Right ventricle myocardium inferior (tissue), 1 donor: ENCODE data around the gene FAU. TPM values are rescaled to one million over a fixed set of nuclear protein-coding genes. Genes with fewer than 3 reads are reported as not detected.
A peak's percentile ranks its signal among the peaks of the same experiment; 100 is the strongest.

Experiments
- ATAC-seq: fragments of 200-7000 bp; cut with Tn5 transposase; one replicate; pipeline ENCODE4 v1.9.1; 2020; ENCODE audit warnings: mild to moderate bottlenecking, moderate library complexity
- DNase-seq: peaks from one replicate; pipeline ENCODE4 v3.0.0; 2021; ENCODE audit errors: missing footprints
- intact Hi-C: fragments of 100-400 bp; cut with DNase I; formaldehyde crosslinking; loops from one replicate; pipeline ENCODE4 v1.11.0; 2022
- total RNA-seq: library from RNA; stranded (reverse); fragmentation: NEBNext Ultra II Directional; extraction: Animal tissue kit (Norgen Biotek cat#: 25700); gene quantifications from one replicate; pipeline ENCODE4 v1.2.1, GENCODE V29; 2021
- donor health status: DM: no; HTN: yes; CAD: no; lungs with severe emphysema.

Gene FAU
- total RNA-seq, 1 donor from 2014 or later: 714 TPM

DNA sequence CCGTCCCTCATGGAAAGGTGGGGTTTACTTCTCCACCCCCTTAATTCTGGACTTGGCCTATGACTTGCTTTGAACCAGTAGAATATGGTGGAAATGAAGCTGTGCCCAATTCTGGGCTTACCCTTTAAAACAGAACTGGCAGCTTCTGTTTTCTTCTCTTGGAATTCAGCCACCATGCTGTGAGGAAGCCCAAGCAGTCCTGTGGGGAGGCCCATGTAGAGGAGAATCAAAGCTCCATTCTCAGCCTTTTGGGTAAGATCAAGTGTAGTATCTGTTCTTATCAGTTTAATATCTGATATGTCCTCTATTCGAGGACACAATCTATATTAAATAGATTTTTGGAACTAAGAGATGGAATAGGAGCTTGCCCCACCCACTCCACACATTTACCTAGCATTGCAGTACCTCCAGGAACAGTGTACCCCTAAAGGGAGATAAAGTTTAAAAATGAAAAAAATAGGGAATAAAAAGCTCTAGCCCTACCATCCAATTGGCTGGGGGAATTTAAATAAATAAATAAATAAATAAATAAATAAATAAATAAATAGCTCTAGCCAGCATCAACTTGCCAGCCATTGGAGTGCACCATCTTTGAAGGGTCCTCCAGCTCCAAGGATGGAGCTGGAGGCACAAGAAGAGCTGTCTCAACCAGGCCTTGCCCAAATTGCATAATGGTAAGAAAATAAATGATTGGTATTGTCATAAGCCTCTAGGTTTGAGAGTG is 25.6 kb upstream of the FAU start:
- intact Hi-C loops: no loop called here
- no peak for DNase-seq
- ATAC-seq: no peak

DNA sequence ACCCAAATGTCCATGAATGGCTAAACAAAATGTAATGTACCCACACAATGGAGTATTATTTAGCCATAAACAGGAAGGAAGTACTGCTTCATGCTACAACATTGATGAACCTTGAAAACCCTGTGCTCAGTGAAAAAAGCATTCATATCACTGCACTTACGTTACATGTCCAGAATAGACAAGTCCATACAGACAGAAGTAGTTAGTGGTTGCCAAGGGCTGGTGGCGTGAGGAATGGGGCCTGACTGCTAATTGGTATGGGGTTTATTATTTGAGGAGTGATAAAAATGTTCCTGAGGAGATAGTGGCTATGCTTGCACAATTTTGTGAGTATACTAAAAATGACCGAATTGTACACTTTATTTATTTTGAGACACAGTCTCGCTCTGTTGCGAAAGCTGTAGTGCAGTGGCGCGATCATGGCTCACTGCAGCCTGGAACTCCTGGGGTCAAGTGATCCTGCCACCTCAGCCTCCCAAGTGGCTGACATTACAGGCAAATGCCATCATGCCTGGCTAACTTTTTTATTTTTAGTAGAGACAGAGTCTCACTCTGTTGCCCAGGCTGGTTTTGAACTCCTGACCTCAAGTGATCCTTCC is 20.1 kb upstream of the FAU start:
- DNase-seq: no peak
- intact Hi-C loops: no loop called here
- no peak for ATAC-seq

GRCh38 chr11:65136515-65137096 is 14.7 kb upstream of the FAU start:
- DNase-seq: no peak
- no peak for ATAC-seq
- intact Hi-C loops: no loop called here

- ATAC-seq: no peak
- no peak for DNase-seq
- intact Hi-C loops: no loop called here
Observed at GRCh38 chr11:65135633-65136145, 13.8 kb upstream of the FAU start.

DNA sequence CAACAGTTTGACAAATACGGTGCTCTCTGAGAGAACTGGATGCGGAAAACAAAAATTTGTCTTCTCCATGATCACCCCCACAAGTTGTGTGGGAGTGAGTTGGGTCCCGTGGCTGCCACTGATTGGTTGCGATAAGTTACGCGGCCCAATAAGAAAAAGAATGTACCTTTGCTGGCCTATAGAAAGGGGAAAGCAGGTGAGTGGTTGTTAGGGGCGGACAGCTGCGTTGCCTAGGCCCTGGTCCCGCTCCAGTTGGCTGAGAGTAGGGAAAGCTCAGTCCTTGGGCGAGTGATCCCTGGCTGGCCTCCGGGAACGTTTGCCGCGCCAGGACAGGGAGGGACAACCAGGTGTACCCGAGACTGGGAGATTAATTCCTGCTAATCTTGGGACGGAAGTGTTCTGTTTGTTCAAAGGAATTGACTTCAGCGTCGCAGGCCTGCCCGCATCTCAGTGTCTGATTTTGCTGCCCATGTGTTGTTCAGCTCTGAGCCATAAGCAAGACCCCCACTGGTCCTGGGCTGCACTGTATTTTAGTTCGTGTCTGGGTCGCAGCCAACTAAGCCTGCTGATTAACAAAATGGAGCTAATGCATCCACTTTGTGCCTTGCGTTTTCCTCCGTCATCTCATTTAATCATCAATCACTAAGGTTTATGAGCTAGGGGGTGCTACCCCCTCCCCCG is 13.2 kb upstream of the FAU start:
- ATAC-seq (peak; percentile 89), DNase-seq (peak; percentile 90)
- intact Hi-C loops: loop anchor here (1.0 kb wide), 1 partner anchor 46 kb away; the partner anchor contains the start of gene CAPN1

DNA sequence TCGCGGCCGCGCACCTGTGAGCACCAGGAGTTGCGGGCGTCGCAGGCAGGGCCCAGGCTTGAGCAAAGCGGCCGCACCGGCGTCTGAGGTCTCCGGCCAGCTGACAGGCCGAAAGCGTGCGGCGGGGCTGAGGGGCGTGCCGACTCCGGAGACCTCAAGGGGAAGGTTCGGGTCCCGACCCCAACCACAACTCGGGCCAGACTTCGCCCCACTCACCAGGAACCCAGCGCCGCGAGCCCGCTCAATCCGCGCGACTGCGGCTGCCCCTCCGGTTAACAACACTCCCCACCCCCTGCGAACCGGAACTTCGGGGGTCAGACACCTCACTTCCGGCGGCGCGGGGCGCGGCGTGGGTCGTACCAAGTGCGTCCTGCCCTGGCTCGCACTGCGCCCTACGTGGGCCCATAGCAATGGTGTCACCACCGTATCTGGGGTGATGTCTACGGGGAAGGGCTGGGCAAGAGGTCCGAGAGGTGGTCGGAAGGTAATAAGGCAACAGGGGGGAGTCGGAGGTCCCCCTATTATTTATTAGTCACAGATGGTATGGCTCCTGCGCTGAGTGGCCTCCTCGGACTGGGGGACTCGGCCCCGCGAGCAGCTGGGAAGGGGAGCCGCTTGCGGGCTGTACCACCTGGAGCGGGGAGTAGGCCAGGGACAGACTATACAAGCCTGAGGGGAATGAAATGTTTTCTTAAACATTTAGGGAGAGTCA is 12.5 kb upstream of the FAU start, which contains the start of gene SYVN1:
Gene SYVN1 (minus strand): TSS at position 280 of the 712 bp plus-strand sequence. CDS start 918 bp downstream, outside the sequence.
- peak; percentile 93 for ATAC-seq
- intact Hi-C loops: loop anchor here (1.0 kb wide), 1 partner anchor 47 kb away; the partner anchor contains the start of gene CAPN1
- peak; percentile 95 for DNase-seq

DNA sequence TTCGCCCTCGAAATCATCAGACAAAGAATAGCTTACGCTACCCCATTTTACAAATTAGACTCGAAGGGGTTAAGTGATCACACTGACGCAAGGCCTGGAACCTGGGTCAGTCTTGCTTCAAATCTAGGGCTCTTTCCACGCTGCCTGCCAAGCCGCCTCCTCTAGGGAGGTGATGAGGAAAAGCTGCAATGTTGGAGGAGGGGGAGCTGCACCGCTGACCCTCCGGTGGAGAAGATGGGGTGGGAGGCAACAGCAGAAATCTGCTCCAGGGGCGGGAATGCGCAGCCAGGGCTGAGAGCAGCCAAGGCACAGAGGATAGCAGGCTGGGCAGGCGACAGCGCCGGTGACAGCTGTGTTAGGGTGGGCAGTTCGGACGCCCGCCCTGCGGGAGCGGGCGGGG is 11.8 kb upstream of the FAU start:
- peak; percentile 71 for DNase-seq
- no peak for ATAC-seq
- intact Hi-C loops: loop anchor here (1.0 kb wide), 1 partner anchor 48 kb away; the partner anchor contains the start of gene CAPN1

DNA sequence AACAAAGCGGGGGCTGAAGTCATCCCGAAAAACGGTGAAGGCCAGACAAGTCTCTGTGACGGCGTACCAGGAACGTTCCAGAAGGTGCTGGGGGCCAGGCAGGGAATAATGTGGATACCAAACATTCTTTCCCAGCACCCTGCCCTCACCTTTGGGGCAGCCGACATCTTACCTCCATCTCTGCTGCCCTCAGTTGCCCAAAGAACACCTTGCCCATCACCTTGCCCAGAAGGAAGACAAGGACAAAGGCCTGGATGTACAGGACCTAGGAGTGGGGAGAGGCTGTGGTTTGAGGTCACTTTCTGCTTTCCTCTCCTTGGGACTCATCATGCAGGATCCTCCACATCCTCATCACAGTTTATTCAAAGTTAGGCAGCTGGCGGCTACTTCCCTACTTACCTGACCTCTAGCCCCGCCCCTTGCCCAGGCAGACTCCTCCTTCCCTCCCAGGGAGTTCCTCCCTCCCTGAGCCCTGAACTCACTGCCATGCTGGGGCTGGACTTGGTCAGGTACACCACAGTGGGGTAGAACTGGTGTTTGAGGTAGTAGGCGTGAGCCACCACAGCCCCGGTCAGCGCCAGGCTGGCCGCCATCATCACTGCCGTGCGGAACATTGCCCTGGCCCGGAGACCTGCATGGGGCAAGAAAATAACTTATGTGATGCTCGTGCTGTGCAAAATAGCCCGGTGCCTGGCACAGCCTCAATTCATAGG is 11.2 kb upstream of the FAU start:
- no peak for ATAC-seq
- peak; percentile 69 for DNase-seq

DNA sequence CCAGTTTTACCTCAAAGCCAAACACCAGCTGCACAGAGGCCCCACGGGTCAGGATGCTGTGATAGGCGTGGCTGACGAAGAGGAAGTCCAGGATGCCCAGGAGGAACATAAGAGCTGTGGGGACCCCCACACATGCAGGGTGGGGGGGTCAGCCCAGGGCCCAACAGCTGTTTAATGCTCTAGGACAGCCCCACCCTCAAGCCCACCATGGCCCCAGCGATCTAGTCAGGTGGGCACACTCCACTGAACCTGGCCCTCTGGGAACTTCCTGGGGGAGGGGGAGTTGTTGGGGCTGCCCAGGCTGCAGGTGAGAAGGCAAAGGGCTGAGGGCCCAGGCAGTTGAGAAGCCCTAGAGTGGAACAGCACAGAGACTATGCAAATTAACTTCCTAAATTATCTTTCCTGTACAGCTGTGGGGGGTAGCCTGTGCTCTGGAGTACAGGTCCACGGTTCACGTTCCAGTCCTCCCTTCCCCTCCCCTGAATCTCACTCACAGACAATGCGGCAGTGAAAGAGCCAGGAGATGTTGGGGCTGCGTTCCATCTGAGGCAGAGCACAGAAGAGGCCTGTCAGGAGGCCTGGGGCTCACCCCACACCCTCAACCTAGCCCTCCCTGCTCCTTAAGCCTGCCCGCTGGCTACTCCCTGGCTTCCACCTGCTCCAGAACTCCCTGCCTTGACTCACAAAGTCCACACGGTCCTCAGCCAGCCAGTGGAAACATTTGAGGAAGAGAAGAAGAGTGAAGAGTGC is 10.5 kb upstream of the FAU start:
- DNase-seq: no peak
- ATAC-seq: no peak
- intact Hi-C loops: no loop called here

More for the DNA sequence above, 11.2 kb upstream of the FAU start:
- intact Hi-C loops: no loop called here

- ATAC-seq: no peak
- no peak for DNase-seq
- intact Hi-C loops: no loop called here
Observed at GRCh38 chr11:65131895-65132237, 9.9 kb upstream of the FAU start.

DNA sequence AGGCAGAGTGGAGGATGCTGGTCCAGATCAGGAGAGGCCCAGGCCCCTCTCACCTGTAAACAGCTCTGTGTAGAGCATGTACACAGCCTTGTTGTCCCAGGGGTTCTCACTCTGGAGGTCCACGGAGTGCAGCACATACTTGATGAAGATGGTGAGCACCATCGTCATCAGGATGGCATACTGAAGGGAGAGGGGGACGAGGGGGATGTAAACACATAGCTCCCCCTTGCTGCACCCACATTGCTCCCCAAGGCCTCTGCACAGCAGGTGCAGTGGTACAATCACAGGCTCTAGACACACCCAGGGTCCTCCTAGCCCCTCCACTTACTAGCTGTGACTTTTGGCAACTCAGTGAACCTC is 9.5 kb upstream of the FAU start:
- DNase-seq: no peak
- ATAC-seq: no peak
- intact Hi-C loops: no loop called here

- no peak for ATAC-seq
- DNase-seq: no peak
- intact Hi-C loops: no loop called here
Observed at GRCh38 chr11:65130631-65131416, 8.9 kb upstream of the FAU start.

DNA sequence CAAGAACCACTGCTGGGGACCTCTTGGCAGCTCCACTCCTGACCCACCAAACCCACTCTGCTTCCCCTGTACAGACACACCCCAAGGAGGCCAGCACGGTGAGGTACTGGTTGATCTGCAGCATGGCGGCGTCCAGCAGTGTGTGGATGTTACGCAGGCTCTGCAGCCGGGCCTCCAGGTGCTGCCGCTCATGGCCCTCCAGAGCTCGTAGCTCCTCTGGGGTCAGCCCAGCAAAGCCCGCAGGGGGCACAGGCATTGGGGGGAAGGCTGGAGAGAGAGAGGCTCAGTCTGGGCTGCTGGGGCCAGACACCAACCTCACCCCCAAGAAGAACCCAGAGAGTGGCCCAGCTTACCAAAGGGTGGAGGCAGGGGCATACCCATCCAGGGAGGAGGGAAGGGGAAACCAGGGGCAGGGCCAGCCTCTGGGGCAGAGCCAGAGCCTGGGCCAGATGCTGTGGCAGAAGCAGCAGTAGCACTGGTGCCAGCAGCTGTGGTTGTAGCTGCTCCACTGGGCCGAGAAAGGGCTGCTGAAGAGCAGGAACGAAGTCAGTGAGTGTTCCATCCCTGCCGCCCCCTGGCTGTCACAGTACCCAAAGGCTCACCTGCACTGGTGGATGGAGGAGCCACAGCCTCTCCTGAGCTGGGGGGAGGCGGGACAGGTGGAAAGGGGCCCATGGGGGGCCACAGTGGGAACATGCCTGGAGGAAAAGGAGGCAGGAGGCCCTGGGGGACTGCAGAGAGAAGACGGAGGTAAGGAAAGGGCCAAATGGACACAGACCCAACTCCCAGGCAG is 7.9 kb upstream of the FAU start:
- intact Hi-C loops: loop anchor here (5.0 kb wide), 1 partner anchor 208 kb away; the partner anchor contains the start of gene PPP2R5B
- DNase-seq (no peak), ATAC-seq (no peak)

DNA sequence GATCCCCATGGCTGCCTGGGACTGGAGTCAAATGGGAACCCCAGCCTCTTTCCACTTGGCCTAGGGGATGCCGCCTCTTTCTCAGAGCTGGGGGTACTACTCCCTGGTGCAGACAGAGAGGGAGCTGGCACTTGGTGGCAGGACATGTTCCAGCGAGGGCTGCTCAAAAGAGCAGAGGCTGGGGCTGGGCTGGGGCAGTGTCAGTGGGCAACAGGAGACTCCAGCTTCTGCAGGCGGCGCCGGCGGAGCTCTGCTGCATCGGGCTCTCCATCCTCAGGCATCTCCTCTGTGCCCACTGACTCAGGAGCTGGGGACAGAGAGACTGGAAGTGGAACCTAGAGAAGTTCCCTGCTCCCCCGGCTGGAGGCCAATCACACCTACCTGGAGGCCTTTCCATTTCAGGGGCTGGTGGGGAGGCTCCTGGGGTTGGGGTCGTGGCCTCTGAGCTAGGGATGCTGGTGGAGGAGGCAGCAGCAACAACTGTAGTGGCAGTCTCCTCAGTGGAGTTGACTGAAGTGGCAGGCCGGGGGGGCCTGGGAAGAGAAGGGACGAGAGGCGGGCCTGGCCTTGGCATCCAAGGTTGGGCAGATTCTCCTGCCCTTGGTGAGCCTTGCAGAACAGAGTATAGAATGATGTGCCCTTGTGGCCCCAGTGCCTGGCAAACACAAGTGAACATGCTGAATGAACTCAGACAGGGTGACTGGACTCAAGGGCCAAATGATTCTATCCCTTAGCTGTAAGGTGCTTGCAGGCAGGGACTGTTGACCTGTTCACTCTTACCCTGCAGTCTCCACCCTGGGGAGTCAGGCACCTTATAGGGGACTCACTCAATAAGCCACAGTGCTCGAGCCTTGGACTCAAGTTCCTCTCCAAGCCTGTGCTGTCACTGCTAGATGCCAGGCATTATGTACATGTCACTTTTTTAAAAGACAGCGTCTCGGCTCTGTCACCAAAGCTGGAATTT is 6.5 kb upstream of the FAU start:
- DNase-seq (no peak), ATAC-seq (no peak)
- intact Hi-C loops: loop anchor here (5.0 kb wide), 1 partner anchor 206 kb away; the partner anchor contains the start of gene PPP2R5B
